HG03378 (cell line): ENCODE measurements around the gene NKPD1.
"Not testable (repeated sequence)": the region's sequence is repeated elsewhere in the genome, so short reads cannot be mapped to it uniquely, and the experiment has no call there.

Experiments
- ATAC-seq: cut with Tn5 transposase; IDR thresholded peaks from one replicate; pipeline ENCODE4 v1.9.1; 2021; ENCODE audit warnings: mild to moderate bottlenecking, moderate library complexity; ENCODE audit not compliant: unreplicated experiment

The NKPD1 gene

GRCh38 chr19:45119582-45119981 is 41.2 kb downstream of the NKPD1 start:
- no peak for ATAC-seq

- not testable (repeated sequence) for ATAC-seq
Measured at GRCh38 chr19:45118591-45119355, 42.0 kb downstream of the NKPD1 start.

DNA sequence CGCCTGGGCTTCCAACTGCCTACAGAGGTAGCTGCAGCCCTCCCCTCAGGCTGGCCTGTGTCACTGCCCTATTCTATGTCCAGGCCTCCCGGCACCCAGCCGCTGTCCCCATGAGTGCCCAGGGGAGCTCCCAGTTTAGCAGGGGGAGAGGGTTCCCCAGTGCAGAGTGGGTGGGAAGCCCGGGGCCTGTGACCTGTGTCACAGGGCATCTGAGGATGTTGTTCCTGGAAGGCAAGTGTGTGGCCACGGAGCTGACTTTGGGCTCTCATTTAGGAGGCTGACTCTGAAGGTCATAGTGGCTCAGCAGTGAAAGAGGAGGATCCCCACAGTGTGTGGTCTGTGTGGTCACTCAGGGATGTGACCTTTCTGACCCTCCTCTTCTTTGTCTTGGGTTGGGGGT is 42.7 kb downstream of the NKPD1 start:
- no peak for ATAC-seq

DNA sequence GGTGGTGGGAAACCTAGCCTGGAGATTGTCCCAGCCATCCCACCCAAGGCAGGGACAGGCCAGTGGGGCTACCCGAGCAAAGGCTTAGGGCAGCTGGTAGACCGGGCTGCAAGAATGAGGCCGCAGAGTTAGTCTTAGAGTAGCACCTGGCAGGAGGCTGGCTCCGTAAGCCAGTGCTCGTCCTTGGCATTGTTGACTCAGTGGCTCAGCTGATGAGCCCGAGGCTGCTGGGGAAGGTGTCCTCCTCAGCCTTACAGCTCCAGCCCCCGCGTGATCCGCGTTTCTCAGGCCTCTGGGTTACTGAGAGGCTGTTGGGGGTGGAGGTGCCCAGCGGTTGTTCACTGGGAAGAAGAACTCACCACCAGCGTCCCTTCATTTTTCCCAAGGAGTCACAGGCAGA is 43.1 kb downstream of the NKPD1 start:
- ATAC-seq = no peak

GRCh38 chr19:45117167-45117594 is 43.6 kb downstream of the NKPD1 start:
- ATAC-seq = no peak

GRCh38 chr19:45115809-45116615 is 44.8 kb downstream of the NKPD1 start:
- no peak for ATAC-seq

GRCh38 chr19:45114116-45114515 is 46.7 kb downstream of the NKPD1 start:
- ATAC-seq = no peak

- no peak for ATAC-seq
Measured at GRCh38 chr19:45113628-45114027, 47.2 kb downstream of the NKPD1 start.

DNA sequence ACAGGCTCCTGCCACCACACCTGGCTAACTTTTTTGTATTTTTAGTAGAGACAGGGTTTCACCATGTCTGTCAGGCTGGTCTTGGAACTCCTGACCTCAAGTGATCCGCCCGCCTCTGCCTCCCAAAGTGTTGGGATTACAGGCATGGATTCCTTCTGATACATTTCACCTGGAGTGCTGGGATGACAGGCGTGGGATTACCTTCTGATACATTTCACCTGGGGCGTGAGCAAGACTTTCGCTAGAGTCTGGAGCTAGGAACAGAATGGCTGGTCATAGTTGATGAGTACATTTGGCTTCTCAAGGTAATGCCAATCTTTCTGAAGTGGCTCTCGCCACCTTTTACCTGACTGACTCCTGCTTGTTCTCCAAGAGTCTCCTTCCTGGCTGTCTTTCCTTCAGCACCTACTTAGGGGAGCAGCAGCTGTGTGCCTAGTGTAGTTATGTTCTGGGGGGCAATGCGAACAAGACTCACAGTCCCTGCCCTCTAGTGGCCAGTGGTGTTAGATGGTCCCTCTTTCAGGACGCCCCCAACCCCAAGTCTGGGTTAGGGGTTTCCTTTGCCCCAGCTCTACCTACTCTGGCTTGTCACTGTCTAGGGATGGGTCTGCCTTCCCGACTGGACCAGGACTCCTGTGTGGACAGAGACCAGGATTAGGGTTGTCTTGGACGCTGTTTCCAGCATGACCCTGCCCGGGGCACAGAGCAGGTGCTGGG is 48.5 kb downstream of the NKPD1 start:
- no peak for ATAC-seq
